Measurements from ENCODE around the gene TRPM6.

TRPM6 gene

DNA sequence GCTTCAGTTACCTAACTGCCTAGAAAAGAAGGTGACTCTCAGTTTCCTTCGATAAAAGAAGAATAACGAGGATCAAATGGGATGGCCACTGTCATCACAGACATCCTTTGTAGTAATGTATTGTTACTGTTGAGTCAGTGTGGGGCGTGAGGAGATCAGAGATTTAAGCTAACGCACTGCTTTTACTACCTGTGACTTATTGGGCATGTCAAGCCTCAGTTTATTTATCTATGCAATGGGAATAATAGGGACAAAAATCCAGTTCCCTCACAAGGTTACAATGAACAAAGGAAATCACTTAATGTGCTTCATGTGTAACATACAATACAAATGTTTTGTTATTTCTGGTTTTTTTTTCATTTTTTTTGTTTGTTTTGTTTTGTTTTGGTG, 255 bp upstream of the TRPM6 start:
- no peak overlapping the region for H3K9ac ChIP-seq
- peak overlapping the region; percentile 78 for H3K27ac ChIP-seq

GRCh38 chr9:74876382-74876949, 11.3 kb downstream of the TRPM6 start:
- no peak overlapping the region for H2AFZ ChIP-seq
- H3K79me2 ChIP-seq, result no peaks in the 10 kb centered on the region
- TF ChIP-seq CTCF (IDR thresholded peaks at IDR 0.05), result no peak
- H3K27ac ChIP-seq, result no peak overlapping the region
- H3K9me3 ChIP-seq (ENCODE audit: control insufficient read depth, low read length), result no peaks in the 10 kb centered on the region
- no peaks in the 10 kb centered on the region for H3K27me3 ChIP-seq (ENCODE audit: control insufficient read depth, insufficient read depth, low read length)
- no peak overlapping the region for H3K4me3 ChIP-seq (ENCODE audit: low read depth, low read length)
- no peaks in the 10 kb centered on the region for H3K36me3 ChIP-seq (ENCODE audit: control insufficient read depth, insufficient read depth, low read length)
- no peak overlapping the region for H3K4me2 ChIP-seq (ENCODE audit: low read length)
- H3K9ac ChIP-seq, result no peak overlapping the region
- no peaks in the 10 kb centered on the region for H3K4me1 ChIP-seq

More for the DNA sequence above, 255 bp upstream of the TRPM6 start:
- no peak for TF ChIP-seq CTCF (IDR thresholded peaks at IDR 0.05)
- Histone ChIP-seq H2AFZ (peak overlapping the region; percentile 83), H3K4me3 (ENCODE audit: low read depth, low read length) (peak overlapping the region; percentile 68), H3K9me3 (ENCODE audit: control insufficient read depth, low read length) (no peaks in the 10 kb centered on the region), H3K4me2 (ENCODE audit: low read length) (peak overlapping the region; percentile 89), H3K36me3 (ENCODE audit: control insufficient read depth, insufficient read depth, low read length) (no peaks in the 10 kb centered on the region), H3K27me3 (ENCODE audit: control insufficient read depth, insufficient read depth, low read length) (no peaks in the 10 kb centered on the region), H3K79me2 (no peaks in the 10 kb centered on the region), H3K4me1 (no peaks in the 10 kb centered on the region)

DNA sequence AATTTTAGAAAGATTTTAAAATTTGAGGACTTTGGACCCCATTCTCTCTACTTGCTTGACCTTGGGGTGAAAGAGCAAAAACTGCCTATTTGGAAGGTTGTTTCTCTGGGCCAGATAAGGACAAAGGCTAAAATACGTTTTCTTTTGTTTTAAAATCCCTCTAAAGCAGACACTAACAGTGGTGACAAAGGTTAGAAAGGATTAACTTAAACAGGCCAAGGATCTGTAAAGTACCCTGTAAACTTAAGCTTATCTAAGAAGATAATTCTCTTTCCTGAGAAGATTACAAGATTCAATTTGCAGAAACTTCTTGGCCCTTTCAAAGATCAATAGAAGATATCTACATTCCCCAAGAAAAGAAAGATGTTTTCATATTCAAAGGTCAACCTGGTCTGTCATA, 12.1 kb downstream of the TRPM6 start:
- TF ChIP-seq CTCF (IDR thresholded peaks at IDR 0.05), result no peak

GRCh38 chr9:74874220-74874619, 13.5 kb downstream of the TRPM6 start:
- Histone ChIP-seq H3K4me1 (no peaks in the 10 kb centered on the region), H3K4me3 (ENCODE audit: low read depth, low read length) (no peak overlapping the region), H3K79me2 (no peaks in the 10 kb centered on the region), H3K27me3 (ENCODE audit: control insufficient read depth, insufficient read depth, low read length) (no peaks in the 10 kb centered on the region), H3K36me3 (ENCODE audit: control insufficient read depth, insufficient read depth, low read length) (no peaks in the 10 kb centered on the region), H2AFZ (no peak overlapping the region), H3K9me3 (ENCODE audit: control insufficient read depth, low read length) (no peaks in the 10 kb centered on the region), H3K27ac (no peak overlapping the region), H3K4me2 (ENCODE audit: low read length) (no peak overlapping the region), H3K9ac (no peak overlapping the region)
- TF ChIP-seq CTCF (IDR thresholded peaks at IDR 0.05), result no peak

More for the DNA sequence above, 12.1 kb downstream of the TRPM6 start:
- H3K9ac ChIP-seq, result no peak overlapping the region
- no peak overlapping the region for H3K4me3 ChIP-seq (ENCODE audit: low read depth, low read length)
- no peaks in the 10 kb centered on the region for H3K27me3 ChIP-seq (ENCODE audit: control insufficient read depth, insufficient read depth, low read length)
- H3K9me3 ChIP-seq (ENCODE audit: control insufficient read depth, low read length), result no peaks in the 10 kb centered on the region
- no peak overlapping the region for H2AFZ ChIP-seq
- no peak overlapping the region for H3K27ac ChIP-seq
- no peak overlapping the region for H3K4me2 ChIP-seq (ENCODE audit: low read length)
- no peaks in the 10 kb centered on the region for H3K36me3 ChIP-seq (ENCODE audit: control insufficient read depth, insufficient read depth, low read length)
- no peaks in the 10 kb centered on the region for H3K79me2 ChIP-seq
- no peaks in the 10 kb centered on the region for H3K4me1 ChIP-seq

DNA sequence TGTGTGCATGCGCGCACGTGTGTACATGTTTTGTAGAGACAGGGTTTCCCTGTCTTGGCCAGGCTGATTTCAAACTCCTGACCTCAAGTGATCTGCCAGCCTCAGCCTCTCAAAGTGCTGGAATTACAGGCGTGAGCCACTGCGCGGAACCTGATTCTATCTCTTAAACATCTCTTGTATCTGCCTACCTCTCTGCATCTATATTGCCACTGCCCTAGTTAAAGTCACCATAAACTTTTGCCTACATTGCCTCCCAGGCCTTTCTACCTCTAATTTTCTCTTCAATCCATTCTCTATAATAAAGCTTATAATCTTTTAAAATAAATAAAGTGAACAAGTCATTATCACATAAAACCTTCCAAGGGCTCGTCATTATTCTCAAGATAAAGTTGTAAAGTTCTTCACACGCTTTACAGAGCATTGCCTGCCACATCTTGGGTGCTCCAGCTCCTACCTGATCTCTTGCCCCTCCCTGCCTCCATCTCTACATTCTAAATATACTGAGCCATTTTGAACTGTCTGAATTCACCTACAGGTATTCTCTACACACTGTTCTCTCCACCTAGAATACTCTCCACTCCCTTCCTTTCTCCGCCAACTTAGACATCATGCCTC, 15.0 kb downstream of the TRPM6 start:
- TF ChIP-seq CTCF (IDR thresholded peaks at IDR 0.05), result no peak
- H3K27ac ChIP-seq, result no peak overlapping the region
- no peak overlapping the region for H3K4me2 ChIP-seq (ENCODE audit: low read length)
- no peaks in the 10 kb centered on the region for H3K79me2 ChIP-seq
- no peaks in the 10 kb centered on the region for H3K36me3 ChIP-seq (ENCODE audit: control insufficient read depth, insufficient read depth, low read length)
- no peaks in the 10 kb centered on the region for H3K4me1 ChIP-seq
- no peaks in the 10 kb centered on the region for H3K9me3 ChIP-seq (ENCODE audit: control insufficient read depth, low read length)
- H3K4me3 ChIP-seq (ENCODE audit: low read depth, low read length), result no peak overlapping the region
- no peak overlapping the region for H3K9ac ChIP-seq
- H2AFZ ChIP-seq, result no peak overlapping the region
- no peaks in the 10 kb centered on the region for H3K27me3 ChIP-seq (ENCODE audit: control insufficient read depth, insufficient read depth, low read length)
